ENCODE results near the gene OTOS.

The OTOS gene

GRCh38 chr2:240153418-240153817, 13.0 kb upstream of the OTOS start:
- Histone ChIP-seq H3K4me3 (no peak overlapping the region), H3K27ac (no peak overlapping the region)
- no peak for TF ChIP-seq CTCF (IDR thresholded peaks at IDR 0.05)
- no peak for DNase-seq (ENCODE audit: low spot score)

GRCh38 chr2:240151477-240152031, 11.1 kb upstream of the OTOS start:
- no peak for TF ChIP-seq CTCF (IDR thresholded peaks at IDR 0.05)
- Histone ChIP-seq H3K27ac (no peak overlapping the region), H3K4me3 (no peak overlapping the region)
- no peak for DNase-seq (ENCODE audit: low spot score)

- Histone ChIP-seq H3K27ac (no peak overlapping the region), H3K4me3 (no peak overlapping the region)
- no peak for DNase-seq (ENCODE audit: low spot score)
- TF ChIP-seq CTCF (IDR thresholded peaks at IDR 0.05), result peak; percentile 42
Observed at GRCh38 chr2:240149943-240150784, 9.7 kb upstream of the OTOS start.

GRCh38 chr2:240147911-240148587, 7.6 kb upstream of the OTOS start:
- no peak for DNase-seq (ENCODE audit: low spot score)
- TF ChIP-seq CTCF (IDR thresholded peaks at IDR 0.05), result no peak
- Histone ChIP-seq H3K27ac (no peak overlapping the region), H3K4me3 (no peak overlapping the region)

GRCh38 chr2:240147382-240147781, 6.9 kb upstream of the OTOS start:
- TF ChIP-seq CTCF (IDR thresholded peaks at IDR 0.05), result no peak
- Histone ChIP-seq H3K27ac (no peak overlapping the region), H3K4me3 (no peak overlapping the region)
- DNase-seq (ENCODE audit: low spot score), result no peak

GRCh38 chr2:240146627-240147278, 6.3 kb upstream of the OTOS start:
- TF ChIP-seq CTCF (IDR thresholded peaks at IDR 0.05), result no peak
- Histone ChIP-seq H3K4me3 (no peak overlapping the region), H3K27ac (no peak overlapping the region)
- no peak for DNase-seq (ENCODE audit: low spot score)

All from coronary artery (tissue), 2 donors.